ENCODE data around the gene PTTG2. TPM values are rescaled to one million over a fixed set of nuclear protein-coding genes. Genes with fewer than 3 reads are reported as not detected.
A peak's percentile ranks its signal among the peaks of the same experiment; 100 is the strongest.
"Not testable (repeated sequence)": the region's sequence is repeated elsewhere in the genome, so short reads cannot be mapped to it uniquely, and the experiment has no call there.

The PTTG2 gene
- total RNA-seq, 2 experiments from 2014 or later: 0.56 to 2.6 TPM

- H3K36me3 Mint-ChIP-seq: peaks cover 4% of the 10 kb centered on the region
- CTCF ChIA-PET: no interaction called here
- DNase-seq: no peak
- ATAC-seq: no peak
- H3K4me1 Mint-ChIP-seq: peaks cover 3% of the 10 kb centered on the region
- no peak overlapping the region for H3K4me3 Mint-ChIP-seq
- no peak overlapping the region for H3K27ac Mint-ChIP-seq
- H3K9me3 Mint-ChIP-seq (ENCODE audit: low read depth): no peaks in the 10 kb centered on the region
- no peaks in the 10 kb centered on the region for H3K27me3 Mint-ChIP-seq
Measured at GRCh38 chr4:37968747-37969146, 8.5 kb downstream of the PTTG2 start.

- Mint-ChIP-seq H3K27ac (no peak overlapping the region), H3K36me3 (peaks cover 4% of the 10 kb centered on the region), H3K27me3 (no peaks in the 10 kb centered on the region), H3K4me1 (peaks cover 3% of the 10 kb centered on the region), H3K9me3 (ENCODE audit: low read depth) (no peaks in the 10 kb centered on the region), H3K4me3 (no peak overlapping the region)
- CTCF ChIA-PET: interaction anchor here (1.1 to 1.5 kb wide), 3 partner anchors 8 to 174 kb away, joined by 3 read pairs; no protein-coding TSS in a partner anchor
- peak; percentile 63 for ATAC-seq
- peak; percentile 62 for DNase-seq
Measured at GRCh38 chr4:37970702-37971101, 10.5 kb downstream of the PTTG2 start.

DNA sequence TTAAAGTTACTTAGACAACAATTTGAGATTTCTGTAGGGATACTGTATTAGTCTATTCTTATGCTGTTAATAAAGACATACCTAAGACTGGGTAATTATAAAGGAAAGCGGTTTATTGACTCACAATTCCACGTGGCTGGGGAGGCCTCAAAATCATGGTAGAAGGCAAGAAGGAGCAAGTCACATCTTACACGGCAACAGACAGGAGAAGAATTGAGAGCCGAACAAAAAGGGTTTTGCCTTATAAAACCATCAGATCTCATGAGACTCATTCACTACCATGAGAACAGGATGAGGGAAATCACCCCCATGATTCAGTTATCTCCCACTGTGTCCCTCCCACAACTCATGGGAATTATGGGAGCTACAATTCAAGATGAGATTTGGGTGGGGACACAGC, 11.0 kb downstream of the PTTG2 start:
- ATAC-seq: no peak
- Mint-ChIP-seq H3K9me3 (ENCODE audit: low read depth) (no peaks in the 10 kb centered on the region), H3K4me1 (peaks cover 3% of the 10 kb centered on the region), H3K27me3 (no peaks in the 10 kb centered on the region), H3K27ac (no peak overlapping the region), H3K36me3 (peaks cover 4% of the 10 kb centered on the region), H3K4me3 (no peak overlapping the region)
- CTCF ChIA-PET: interaction anchor here (1.1 to 1.5 kb wide), 2 partner anchors 9 to 174 kb away, joined by 3 read pairs; no protein-coding TSS in a partner anchor
- DNase-seq: no peak

GRCh38 chr4:37973441-37973840, 13.2 kb downstream of the PTTG2 start:
- ATAC-seq: no peak
- Mint-ChIP-seq H3K4me3 (no peak overlapping the region), H3K36me3 (peaks cover 4% of the 10 kb centered on the region), H3K27me3 (no peaks in the 10 kb centered on the region), H3K9me3 (ENCODE audit: low read depth) (no peaks in the 10 kb centered on the region), H3K4me1 (peaks cover 14% of the 10 kb centered on the region), H3K27ac (no peak overlapping the region)
- CTCF ChIA-PET: no interaction called here
- no peak for DNase-seq

DNA sequence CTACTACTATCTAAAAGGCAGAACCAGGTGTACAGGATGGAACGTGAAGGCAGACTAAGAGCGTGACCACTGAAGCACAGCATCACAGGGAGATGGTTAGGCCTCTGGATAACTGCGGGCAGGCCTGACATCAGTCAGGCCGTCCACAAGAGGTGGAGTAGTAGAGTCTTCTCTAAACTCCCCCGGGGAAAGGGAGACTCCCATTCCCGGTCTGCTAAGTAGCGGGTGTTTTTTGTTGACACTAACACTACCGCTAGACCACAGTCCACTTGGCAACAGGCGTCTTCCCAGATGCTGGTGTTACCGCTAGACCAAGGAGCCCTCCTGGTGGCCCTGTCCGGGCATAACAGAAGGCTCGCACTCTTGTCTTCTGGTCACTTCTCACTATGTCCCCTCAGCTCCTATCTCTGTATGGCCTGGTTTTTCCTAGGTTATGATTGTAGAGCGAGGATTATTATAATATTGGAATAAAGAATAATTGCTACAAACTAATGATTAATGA, 15.2 kb downstream of the PTTG2 start:
- CTCF ChIA-PET: interaction anchor here (1.2 to 2.1 kb wide), 2 partner anchors 9 to 60 kb away, joined by 5 to 7 read pairs; no protein-coding TSS in a partner anchor
- not testable (repeated sequence) for H3K36me3 Mint-ChIP-seq; DNase-seq; H3K27me3 Mint-ChIP-seq; H3K9me3 Mint-ChIP-seq (ENCODE audit: low read depth); H3K4me3 Mint-ChIP-seq; ATAC-seq; H3K27ac Mint-ChIP-seq
- H3K4me1 Mint-ChIP-seq: peaks cover 23% of the 10 kb centered on the region

GRCh38 chr4:37976507-37976906, 16.3 kb downstream of the PTTG2 start:
- CTCF ChIA-PET: interaction anchor here (0.6 to 2.7 kb wide), 6 partner anchors 9 to 1897 kb away, joined by 3 to 14 read pairs (median 7); no protein-coding TSS in a partner anchor
- Mint-ChIP-seq H3K4me3 (peak overlapping the region; percentile 35), H3K9me3 (ENCODE audit: low read depth) (no peaks in the 10 kb centered on the region), H3K4me1 (peaks cover 23% of the 10 kb centered on the region), H3K27me3 (no peaks in the 10 kb centered on the region), H3K36me3 (peaks cover 2% of the 10 kb centered on the region), H3K27ac (peak overlapping the region; percentile 5)
- DNase-seq (no peak), ATAC-seq (no peak)

DNA sequence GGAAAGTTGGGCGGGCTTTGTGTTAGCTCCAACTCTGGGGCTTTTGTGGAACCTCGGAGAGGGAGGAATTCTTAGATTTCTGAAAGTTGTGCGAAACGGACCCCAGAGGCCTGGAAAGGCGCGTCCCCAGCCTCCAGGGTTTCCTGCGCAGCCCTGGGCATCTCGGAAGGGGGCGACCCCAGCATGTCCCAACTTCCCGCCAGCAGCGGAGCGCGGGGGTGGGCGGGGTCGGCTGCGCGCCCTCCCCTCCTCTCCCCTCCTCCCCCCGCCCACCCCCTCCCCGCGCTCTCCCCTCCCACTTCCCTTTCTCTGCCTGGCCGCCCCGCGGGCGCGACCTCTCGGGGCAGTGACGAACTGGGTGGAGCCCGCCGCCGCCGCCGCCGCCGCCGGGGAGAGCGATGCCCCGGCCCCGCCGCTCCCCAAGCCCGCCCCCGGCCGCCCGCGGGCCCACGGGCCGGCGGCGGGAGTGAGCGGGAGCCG, 16.8 kb downstream of the PTTG2 start:
- Mint-ChIP-seq H3K36me3 (peaks cover 2% of the 10 kb centered on the region), H3K9me3 (ENCODE audit: low read depth) (no peaks in the 10 kb centered on the region)

DNA sequence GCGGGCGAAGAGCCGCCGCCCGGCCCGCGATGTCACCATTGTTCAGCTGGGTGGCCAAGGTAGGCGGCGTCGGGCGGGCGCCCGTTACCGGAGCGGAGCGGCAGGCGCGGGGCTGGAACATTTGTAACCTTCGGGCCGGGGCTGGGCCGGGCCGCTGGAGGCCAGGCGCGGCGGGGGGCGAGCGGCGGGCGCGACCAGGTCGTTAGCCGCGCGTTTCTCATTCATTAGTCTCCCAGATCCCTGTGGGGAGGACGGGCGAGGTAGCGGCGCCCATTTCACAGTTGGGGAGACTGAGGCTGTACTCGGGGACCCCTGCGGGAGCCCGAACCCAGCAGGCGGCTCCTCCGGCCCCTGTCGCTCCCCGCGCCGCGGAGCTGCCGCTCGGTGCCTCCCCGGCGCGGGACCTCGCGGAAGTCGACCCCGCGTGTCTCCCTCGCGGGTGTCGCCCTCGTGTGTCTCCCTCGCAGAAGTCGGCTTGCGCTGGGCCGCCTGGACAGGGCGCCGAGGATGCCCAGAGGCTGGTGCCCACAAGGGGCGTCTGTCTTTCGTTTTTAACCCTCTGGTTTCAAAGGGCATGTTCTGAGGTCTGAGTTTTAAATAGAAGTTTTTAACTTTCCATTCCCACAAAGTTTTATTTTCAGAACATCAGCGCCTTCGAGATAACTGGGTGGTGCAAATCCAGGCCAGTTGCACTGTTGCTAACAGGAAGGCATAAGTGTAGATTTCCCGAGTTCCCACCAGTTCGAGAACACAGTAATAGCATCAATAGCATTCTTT, 17.5 kb downstream of the PTTG2 start:
- Mint-ChIP-seq H3K27me3 (no peaks in the 10 kb centered on the region), H3K27ac (peak overlapping the region; percentile 66), H3K36me3 (peaks cover 2% of the 10 kb centered on the region), H3K4me1 (peaks cover 28% of the 10 kb centered on the region), H3K9me3 (ENCODE audit: low read depth) (no peaks in the 10 kb centered on the region), H3K4me3 (peak overlapping the region; percentile 77)
- peak; percentile 83 for ATAC-seq
- CTCF ChIA-PET: interaction anchor here (0.7 to 2.7 kb wide), 24 partner anchors 10 to 827 kb away, joined by 3 to 14 read pairs (median 4); partner anchors contain the start of genes TBC1D1 and TLR1
- peak; percentile 84 for DNase-seq

More for the DNA sequence above, 16.8 kb downstream of the PTTG2 start:
- CTCF ChIA-PET: interaction anchor here (0.6 to 2.7 kb wide), 18 partner anchors 9 to 1898 kb away, joined by 3 to 14 read pairs (median 3); partner anchors contain the start of genes TBC1D1 and TLR1
- peaks cover 27% of the 10 kb centered on the region for H3K4me1 Mint-ChIP-seq
- no peaks in the 10 kb centered on the region for H3K27me3 Mint-ChIP-seq
- ATAC-seq: peak; percentile 91
- no peak overlapping the region for H3K27ac Mint-ChIP-seq
- peak; percentile 83 for DNase-seq
- H3K4me3 Mint-ChIP-seq: peak overlapping the region; percentile 35

DNA sequence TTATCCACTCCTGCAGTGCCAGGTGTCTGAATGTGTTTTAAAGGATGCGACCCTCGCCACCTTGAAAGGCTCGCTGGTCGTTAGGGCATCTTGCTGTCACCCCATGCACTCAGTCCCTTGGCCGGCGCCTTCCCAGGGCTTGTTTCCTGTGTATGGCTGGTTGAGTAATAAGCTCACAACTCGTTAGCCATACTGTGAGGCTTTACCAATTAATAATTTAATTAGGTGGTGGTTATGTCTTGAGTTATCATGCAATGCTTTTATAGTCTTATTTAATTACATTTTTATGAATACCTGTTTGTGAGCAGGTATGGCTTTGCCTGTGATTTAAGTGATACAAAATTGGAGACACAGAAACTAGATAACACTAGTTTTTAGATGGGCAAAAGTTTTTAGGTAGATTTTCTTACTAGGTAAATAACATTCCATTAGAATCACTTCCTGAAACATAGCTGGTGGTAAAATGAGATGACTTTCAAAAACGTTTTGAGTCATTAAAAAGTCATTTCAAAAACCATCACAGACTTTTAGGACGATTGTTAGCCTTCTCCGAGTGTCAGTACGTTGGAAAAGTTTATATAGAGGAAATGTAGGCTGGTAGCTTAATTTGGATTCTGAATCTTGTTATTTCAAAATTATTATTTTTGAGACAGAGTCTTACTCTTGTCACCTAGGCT, 18.2 kb downstream of the PTTG2 start:
- DNase-seq (peak; percentile 60), ATAC-seq (peak; percentile 25)
- H3K4me3 Mint-ChIP-seq: peak overlapping the region; percentile 77
- peaks cover 28% of the 10 kb centered on the region for H3K4me1 Mint-ChIP-seq
- peaks cover 2% of the 10 kb centered on the region for H3K36me3 Mint-ChIP-seq
- CTCF ChIA-PET: interaction anchor here (0.7 to 2.7 kb wide), 19 partner anchors 10 to 826 kb away, joined by 3 to 14 read pairs (median 4); partner anchors contain the start of genes TBC1D1 and TLR1
- peak overlapping the region; percentile 66 for H3K27ac Mint-ChIP-seq
- no peaks in the 10 kb centered on the region for H3K27me3 Mint-ChIP-seq
- no peaks in the 10 kb centered on the region for H3K9me3 Mint-ChIP-seq (ENCODE audit: low read depth)

DNA sequence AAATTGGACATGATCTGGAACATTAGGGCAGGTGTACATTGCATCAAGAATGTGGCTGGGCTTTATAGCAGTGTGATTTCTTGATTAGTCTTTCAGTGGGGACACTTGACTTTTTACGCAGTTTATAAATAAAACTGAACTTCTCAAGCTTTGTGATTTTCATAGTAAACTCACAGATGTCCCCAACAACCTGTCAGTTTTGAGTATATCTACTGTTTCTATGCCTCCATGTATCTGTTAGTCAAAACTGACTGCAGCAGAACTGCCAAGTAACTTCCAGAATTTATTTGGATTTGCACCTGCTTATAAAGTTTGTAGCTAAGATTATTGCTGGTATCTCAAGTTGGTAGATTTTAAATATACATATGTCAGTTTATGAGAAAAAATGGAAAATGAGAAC, 20.0 kb downstream of the PTTG2 start:
- ATAC-seq (no peak), DNase-seq (no peak)
- H3K9me3 Mint-ChIP-seq (ENCODE audit: low read depth): no peaks in the 10 kb centered on the region
- H3K27me3 Mint-ChIP-seq: no peaks in the 10 kb centered on the region
- CTCF ChIA-PET: interaction anchor here (0.9 kb wide), 1 partner anchor 51 kb away, joined by 3 read pairs; no protein-coding TSS in a partner anchor
- peaks cover 2% of the 10 kb centered on the region for H3K36me3 Mint-ChIP-seq
- H3K4me1 Mint-ChIP-seq: peaks cover 28% of the 10 kb centered on the region
- H3K4me3 Mint-ChIP-seq: no peak overlapping the region
- H3K27ac Mint-ChIP-seq: no peak overlapping the region

DNA sequence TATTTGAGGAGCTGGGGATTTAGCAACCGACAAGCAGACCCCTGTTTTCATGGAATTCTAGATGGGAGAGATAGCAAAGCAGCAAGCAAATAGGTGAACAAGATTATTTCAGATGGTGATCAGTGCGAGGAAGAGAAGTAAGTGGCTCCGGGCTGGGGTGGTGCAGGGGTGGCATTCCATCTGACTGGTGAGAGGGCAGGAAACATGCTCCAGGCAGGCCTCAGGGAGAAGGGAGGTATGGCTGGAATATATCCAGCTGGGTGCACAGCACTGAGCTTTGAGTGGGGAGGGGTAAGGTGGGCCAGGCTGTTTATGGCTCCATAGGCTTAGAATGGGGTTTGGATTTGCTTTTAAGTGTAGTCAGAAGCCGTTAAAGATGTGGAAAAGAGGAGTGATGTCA, 21.2 kb downstream of the PTTG2 start:
- no peak overlapping the region for H3K4me3 Mint-ChIP-seq
- ATAC-seq: no peak
- peaks cover 2% of the 10 kb centered on the region for H3K36me3 Mint-ChIP-seq
- no peak for DNase-seq
- peaks cover 35% of the 10 kb centered on the region for H3K4me1 Mint-ChIP-seq
- H3K9me3 Mint-ChIP-seq (ENCODE audit: low read depth): no peaks in the 10 kb centered on the region
- no peaks in the 10 kb centered on the region for H3K27me3 Mint-ChIP-seq
- H3K27ac Mint-ChIP-seq: no peak overlapping the region
- CTCF ChIA-PET: no interaction called here

DNA sequence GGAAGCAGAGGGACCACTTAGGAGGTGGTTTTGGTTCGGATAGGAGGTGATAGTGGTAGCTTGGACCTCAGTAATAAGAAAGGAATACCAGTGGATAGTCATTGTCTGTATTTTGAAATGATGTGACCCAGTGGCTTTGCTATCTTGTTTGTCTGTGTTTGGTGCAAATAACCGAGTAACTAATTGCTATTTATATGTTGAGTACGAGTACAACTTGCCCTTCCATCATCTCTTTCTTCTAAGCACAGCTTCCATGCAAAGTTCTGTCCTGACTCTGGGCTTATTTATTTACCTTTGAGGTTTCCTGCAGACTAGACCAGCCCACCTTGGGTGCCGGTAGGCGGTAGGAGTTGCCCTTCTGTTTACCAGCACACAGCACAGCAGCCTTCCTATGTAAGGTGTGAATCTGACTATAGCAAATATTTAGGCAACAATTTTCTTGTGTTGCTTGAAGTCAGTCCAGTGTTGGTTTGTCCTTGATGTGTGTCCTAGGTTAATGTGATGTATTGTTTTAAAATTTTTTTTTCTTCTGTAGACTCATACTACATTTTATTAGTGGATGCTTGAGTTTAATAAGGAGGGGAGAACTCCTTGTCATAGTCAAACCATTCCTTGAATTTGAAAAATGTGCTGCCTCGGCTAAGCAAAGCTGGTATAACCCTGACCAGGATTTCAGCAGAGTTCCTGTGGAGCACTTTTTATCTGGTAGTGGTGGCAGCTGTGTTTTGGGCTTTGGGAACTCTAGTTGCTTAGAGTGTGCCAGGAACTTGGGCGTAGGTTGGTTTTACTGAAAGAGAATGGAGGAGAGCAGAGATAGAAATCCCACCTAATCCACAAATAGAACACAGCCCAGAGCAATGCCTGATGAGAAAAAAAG, 21.9 kb downstream of the PTTG2 start:
- no peaks in the 10 kb centered on the region for H3K9me3 Mint-ChIP-seq (ENCODE audit: low read depth)
- peaks cover 2% of the 10 kb centered on the region for H3K36me3 Mint-ChIP-seq
- ATAC-seq (no peak), DNase-seq (no peak)
- H3K4me3 Mint-ChIP-seq: no peak overlapping the region
- no peak overlapping the region for H3K27ac Mint-ChIP-seq
- CTCF ChIA-PET: no interaction called here
- H3K27me3 Mint-ChIP-seq: no peaks in the 10 kb centered on the region
- peaks cover 31% of the 10 kb centered on the region for H3K4me1 Mint-ChIP-seq
